ENCODE results near the gene SEMA5B.
A peak's percentile ranks its signal among the peaks of the same experiment; 100 is the strongest.

Gene SEMA5B, protein sequence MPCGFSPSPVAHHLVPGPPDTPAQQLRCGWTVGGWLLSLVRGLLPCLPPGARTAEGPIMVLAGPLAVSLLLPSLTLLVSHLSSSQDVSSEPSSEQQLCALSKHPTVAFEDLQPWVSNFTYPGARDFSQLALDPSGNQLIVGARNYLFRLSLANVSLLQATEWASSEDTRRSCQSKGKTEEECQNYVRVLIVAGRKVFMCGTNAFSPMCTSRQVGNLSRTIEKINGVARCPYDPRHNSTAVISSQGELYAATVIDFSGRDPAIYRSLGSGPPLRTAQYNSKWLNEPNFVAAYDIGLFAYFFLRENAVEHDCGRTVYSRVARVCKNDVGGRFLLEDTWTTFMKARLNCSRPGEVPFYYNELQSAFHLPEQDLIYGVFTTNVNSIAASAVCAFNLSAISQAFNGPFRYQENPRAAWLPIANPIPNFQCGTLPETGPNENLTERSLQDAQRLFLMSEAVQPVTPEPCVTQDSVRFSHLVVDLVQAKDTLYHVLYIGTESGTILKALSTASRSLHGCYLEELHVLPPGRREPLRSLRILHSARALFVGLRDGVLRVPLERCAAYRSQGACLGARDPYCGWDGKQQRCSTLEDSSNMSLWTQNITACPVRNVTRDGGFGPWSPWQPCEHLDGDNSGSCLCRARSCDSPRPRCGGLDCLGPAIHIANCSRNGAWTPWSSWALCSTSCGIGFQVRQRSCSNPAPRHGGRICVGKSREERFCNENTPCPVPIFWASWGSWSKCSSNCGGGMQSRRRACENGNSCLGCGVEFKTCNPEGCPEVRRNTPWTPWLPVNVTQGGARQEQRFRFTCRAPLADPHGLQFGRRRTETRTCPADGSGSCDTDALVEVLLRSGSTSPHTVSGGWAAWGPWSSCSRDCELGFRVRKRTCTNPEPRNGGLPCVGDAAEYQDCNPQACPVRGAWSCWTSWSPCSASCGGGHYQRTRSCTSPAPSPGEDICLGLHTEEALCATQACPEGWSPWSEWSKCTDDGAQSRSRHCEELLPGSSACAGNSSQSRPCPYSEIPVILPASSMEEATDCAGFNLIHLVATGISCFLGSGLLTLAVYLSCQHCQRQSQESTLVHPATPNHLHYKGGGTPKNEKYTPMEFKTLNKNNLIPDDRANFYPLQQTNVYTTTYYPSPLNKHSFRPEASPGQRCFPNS

DNA sequence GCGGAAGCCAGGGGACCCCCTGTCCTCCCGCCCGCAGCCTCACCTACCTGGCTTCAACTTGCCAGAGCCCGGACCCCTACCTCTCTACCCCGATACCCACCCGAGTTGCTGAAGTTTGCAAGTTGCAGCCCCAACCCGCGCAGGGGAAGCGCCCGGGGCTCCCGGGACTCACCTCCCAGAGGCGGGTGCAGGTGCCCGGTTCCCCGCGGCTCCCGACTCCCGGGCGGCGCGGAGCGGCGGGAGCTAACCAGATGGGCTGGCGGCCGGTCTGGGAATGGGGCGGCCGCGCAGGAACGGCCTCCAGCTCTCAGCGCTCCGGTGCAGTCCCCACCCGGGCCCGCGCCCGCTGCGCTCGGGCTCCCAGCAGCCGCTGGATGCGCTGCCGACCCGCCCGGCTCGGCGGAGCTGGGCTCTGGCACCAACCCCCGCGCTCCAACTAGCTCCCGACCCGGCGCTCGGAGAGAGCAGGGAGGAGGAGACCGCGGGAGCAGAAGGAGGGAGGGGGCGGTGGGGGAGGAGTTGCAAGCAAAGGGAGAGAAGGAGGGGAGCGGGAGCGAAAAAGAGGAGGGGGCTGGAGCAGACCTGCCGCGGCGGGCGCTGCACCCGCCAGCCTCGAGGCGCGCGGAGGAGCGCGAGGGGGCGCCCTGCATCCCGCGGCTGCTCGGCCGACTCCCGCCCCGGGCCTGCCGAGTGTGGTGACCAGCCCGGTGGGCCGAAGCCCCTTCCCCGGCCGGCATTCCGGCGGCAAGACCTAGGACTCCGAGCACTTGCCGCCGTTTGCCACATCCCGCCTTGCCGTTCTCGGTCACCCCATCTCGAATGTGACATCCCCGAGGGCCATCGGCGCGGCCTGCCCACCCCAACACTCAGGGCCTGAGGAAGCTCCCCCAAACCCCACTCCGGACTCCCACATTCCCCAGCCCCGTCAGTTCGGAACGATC is at the start of gene SEMA5B:
SEMA5B (minus strand) TSS at position 472 of the 941 bp plus-strand sequence. CDS start 66,500 bp downstream, outside the sequence.
- peak; percentile 27 for DNase-seq

DNA sequence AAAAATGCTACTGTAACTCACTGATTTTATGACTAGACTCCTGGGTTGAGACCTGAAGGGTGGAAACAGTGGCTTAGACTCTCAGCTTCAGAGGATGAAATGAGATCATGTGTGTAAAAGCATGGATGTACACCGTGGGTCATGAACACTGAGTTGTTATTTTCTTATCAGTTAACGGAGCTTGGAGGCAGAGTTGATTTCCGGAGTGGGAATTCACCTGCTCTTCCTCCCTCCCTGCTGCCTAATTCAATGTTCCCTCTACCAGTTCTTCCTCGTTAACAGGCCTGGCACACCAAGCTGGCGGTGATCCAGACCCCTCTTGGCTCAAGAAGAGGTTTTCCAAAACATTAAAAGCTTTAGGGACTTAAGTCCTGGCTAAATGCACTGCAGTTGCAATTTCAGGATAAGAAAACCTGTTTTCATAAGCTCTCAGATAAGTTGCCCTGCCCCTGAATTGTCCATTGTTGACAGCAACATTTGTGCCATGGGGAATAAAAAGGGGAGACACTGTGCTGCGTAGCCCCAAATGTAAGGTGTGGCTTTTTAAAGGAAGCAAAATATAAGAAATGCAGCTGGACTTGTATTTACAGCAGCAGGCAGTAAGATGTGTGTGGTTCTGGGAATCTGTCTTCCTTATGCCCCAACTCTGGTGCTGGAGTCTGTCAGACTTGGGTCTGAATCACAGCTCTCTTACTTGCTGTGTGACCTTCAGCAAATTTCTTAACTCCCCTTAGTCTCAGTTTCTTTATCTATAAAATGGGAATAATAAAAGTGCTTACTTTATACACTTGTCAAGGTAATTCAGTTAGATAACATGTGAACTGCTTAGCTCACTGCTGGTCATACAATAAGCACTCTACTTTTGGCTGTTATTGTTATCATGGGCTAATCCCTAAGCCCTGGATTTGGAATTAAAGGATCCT is 49.2 kb upstream of the SEMA5B start:
- no peak for DNase-seq

DNA sequence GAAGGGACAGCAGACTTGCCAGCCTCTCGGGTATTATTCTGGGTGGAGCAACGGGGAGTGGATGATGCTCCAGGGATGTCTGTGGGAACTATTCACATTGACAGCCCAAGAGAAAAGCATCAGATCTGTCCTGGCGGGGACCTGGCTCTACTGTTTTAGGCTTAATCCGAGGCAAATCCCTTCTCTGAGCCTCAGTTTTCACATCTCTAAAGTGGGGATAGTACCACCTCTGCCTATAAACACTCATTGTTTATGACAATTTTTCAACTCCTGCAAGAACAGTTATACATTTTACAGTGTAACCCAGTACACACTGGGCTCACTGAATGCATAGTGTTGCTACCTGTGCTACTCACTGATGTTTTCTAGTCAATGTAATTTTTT is 48.5 kb upstream of the SEMA5B start:
- no peak for DNase-seq

DNA sequence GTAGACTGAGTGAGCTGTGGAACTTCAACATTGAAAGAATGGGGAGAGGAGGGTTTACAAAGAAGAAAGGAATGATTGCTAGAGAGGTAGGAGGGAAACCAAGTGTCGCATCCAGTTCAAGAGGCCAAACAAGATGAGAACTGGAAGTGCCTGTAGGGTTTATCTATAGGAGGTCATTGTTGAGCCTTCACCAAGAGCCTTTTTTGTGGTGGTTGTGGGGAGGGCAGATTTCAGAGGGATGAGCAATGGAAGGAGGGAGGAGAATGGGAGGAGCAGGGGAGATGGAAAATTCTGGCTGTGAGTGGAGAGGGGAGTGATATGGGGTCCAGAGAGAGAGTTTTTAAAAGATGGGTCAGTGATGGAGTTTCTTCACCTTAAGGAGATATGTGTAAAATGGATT is 47.8 kb upstream of the SEMA5B start:
- no peak for DNase-seq

DNA sequence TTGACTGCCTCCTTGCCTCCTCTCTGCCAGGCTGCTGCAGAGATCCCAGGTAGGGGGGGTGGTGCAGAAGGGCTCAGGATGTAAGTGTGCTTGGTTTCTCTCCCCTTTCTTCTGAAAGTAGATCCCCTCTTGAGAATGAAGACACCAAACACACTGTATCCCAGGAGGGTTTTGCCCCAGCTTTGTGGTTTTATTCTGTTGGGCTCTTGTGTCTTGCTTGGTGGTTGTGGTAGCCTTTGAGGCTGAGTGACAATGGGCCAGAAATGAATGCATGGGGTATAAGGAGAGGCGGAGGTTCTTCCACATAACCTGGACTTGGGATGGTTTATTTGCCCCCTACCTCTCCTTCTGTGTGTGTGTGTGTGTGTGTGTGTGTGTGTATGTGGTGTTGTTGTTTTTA is 45.0 kb upstream of the SEMA5B start:
- DNase-seq: no peak

DNA sequence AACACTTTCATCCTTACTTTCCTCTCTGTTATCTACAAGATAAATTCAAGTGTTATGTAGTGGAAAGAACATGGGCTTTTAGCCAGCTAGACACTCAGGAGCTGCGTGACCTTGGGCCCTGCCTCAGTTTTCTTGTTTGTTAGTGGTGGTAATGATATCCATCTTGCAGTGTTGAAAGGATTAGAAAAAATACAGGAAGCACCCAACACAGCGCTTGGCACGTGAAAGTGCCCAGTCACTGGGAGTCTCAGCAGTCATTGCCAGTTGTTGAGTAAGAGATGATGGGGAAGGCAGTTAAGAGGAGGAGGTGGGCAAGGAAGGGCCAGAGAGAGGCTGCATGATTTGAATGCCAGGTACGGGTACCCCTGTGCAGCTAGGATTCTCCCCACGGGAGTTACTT is 44.6 kb upstream of the SEMA5B start:
- DNase-seq: no peak

DNA sequence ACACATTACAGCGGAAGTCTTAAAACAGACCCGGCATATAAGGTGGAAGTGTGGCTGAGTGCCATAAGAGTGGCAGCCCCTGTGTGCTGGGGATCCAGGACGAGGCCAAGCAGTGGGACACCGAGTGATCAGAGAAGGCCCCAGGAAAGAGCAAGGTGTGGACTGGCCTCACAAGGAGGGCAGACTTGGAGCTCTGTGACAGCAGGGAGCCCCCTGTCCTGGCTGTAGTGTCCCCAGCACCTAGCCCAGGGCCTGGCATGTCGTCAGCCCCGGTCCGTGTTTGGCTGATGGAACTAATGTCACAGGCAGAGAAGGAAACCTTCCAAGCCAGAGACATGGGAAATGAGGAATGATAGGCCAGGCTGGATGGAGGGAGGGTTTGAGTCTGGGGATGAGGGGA is 44.0 kb upstream of the SEMA5B start:
- no peak for DNase-seq

DNA sequence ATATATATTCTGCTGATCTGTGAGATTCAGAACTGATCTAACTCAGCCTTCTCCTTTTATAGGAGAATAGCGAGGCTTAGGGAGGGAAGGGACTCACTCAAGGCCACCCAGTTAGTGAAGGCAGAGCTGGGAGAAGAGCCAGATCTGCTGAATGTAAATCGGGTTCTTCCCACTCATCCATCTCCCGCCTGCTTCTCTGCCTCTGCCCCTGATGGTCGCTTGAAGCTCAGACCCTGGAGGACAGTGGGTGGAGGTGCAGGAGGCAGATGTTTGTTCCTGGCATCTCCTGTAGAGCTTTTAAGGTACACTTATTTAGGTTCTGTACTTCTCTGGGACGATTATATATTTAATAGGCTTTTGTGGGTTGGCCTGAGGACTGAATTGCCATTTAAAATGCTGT is 43.6 kb upstream of the SEMA5B start:
- no peak for DNase-seq

DNA sequence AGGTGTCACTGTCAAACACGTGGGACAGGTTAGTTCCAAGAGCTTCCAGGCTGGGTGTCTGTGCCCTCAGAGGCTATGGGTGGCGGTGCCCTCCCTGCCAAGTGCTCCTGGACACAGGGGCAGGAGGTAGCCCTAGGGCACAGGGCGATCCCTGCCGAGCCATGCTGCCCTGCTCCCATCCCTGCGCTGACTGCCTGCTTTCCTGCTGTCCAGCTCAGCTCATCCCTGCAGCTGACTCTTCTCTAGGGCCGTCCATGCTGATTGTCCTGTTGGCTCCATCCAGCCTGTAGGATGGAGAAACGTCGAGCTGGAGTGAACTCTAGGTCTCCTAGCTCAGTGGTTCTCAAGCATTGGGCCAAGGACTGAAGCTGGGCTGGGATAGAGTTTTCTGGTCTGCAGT is 42.9 kb upstream of the SEMA5B start:
- no peak for DNase-seq

DNA sequence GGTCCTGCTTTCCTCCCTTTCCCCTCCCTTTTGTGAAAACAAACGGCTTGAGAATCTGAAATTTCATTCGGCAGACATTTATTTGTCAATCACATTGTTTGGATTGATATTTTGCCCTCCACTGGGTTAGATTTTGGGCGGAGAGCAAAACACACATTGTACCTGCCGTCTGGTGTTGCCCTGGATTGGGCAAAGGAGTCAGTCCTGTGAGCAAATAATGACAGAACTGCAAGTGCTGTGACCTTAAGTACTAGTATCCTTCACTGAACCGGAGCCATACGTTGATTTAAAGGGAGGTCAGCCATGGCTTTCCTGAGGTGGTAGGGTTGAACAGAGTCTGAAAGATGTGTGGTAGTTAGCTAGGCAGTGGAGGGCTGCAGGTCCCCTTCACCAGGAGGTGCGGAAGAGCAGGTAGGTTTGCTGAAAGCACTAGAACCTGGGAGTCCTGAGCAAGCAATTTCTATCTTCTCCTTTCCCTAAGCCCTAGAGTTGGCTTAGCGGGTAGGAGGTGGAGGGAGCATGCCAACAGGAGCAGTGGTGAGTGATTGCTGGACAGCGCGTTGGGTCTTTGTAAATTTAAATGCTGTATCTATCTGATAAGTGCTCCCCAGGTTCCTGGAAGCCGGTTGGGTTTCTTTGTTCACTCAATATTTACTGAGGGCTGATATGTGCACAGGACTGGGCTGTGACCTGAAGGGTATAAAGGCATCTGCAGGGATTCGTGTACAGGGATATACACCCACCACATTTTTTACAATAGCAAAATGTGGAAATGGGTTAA is 41.2 kb upstream of the SEMA5B start:
- DNase-seq: no peak

DNA sequence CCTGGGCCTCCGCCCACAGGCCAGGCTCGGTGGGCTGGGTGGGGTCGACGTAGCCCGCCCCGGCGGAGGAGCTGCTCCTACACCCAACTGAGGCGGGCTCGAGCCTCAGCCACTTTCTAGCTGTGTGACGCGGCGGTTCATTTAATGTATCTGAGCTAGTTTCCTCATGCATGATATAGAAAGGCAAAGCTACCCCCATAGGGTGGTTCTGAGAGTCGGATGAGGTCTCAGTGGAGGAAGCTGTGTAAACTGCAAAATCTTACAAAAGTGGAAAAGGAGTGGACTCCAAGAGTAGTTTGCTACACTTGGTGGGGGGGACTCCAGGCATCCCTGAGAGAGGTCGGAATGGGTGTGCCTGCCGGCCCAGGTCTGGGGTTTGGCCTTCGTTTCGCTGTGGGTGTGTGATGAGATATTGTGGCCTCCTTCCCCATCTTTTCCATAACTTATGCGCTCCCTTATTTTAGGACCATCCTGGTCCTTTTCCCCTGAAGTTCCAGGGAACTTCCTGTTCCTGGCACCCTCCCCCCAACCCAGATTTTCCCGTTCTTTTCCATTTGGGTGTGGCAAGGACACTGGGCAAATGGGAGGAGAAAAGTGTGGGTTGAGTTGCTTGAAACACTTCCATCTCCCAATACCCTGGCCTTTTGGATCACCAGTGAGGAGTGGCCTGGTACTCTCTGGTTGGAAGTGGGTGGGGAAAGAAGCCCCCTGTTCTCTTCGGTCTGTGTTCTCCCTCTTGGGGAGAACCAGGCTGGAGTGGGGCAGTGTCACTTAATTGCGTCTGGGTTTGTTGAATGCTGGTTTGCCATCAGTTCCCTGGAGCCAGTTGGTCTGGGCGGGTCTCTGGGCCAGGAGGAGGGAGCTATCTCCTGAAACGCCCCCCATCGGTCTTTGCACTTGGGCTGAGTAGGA is 40.4 kb upstream of the SEMA5B start:
- DNase-seq: peak; percentile 21

DNA sequence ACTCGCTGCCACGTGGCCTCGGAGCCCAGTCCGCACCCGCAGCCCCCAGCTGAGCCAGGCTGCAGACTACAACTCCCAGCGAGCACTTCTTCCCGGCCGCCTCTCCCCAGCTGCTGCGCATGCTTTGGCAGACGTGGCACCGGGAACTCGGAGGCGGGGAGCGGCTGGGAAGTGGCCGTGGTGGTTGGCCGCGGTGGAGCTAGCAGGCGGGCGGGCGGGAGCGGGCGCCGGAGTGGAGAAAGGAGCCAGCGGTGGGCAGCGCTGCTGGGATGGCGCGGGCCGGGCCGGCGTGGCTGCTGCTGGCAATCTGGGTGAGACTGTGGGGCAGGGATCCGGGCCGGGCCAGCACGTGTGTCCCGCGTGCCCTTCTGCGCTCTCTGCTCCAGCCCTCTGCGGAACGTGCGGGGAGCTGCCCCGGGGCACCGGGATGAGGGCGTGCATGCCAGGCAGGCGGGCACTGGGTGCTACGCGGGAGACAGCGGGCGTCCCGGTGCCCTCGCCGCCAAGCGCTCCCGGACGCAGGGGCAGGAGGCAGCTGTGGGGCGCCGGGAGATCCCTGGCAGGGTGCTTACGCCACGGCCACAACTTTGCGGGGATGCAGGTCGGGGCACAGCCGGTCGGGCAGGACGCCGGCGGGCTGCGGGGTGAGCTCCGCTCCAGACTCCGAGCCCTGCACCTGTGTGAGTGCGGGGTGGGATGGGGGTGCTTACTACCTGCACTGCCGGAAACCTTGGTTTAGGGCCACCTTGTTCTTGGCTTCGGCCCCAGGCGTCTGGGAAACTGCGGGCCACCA is 39.5 kb upstream of the SEMA5B start, which contains the start of gene PDIA5:
PDIA5 (plus strand) TSS at position 130 of the 793 bp plus-strand sequence; CDS start at position 270, 140 bp downstream.
- peak; percentile 71 for DNase-seq

DNA sequence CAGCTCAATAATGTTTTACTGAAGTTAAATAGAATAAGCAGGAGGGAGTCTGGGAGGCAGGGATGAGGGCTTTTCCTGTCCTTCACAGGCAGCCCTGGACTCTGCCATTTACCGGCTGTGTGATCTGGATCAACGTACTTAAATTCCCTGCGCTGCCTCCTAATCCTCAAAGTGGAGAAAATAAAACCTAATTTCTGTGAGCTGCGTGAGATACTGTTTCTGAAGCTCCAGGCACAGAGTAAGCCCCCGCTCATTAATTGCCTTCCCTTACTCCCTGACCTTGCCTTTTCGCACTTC is 39.0 kb upstream of the SEMA5B start:
- DNase-seq: no peak

DNA sequence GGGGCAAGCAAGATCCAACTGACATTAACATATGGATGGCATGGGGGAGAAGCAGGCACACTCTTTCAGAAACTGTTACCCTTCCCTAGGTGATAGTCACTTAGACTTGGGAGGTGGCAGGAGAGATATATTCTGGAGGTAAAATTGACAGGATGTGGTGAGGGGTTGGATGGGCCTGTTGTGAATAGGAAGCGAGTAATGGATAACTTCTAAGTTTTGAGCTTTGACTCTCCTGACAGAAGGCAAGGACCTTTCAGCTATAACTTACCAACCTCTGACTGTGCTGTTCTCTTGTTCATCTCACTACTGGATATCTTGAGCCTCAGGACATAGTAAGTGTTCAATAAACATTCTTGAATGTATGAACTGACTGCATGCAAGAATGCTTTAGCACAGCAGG is 37.4 kb upstream of the SEMA5B start:
- no peak for DNase-seq

DNA sequence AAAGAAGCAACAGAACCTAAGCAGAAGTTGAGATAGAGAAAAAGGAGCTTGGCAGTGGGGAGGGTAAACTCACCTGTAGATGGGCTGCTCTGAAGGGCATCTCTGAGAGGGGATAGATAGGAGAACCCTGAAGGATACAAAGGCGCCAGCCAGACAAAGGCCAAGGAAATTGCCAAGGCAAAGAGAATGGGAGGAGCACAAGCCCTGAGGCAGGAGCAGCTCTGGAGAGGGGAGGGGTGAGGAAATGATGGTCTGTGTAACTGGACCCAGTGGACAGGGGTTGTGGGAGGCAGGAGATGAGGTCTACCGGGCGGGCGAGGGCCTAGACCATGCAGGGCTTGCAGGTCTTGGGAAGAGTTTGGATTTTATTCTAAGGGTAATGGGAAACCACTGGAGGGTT is 36.9 kb upstream of the SEMA5B start:
- no peak for DNase-seq

DNA sequence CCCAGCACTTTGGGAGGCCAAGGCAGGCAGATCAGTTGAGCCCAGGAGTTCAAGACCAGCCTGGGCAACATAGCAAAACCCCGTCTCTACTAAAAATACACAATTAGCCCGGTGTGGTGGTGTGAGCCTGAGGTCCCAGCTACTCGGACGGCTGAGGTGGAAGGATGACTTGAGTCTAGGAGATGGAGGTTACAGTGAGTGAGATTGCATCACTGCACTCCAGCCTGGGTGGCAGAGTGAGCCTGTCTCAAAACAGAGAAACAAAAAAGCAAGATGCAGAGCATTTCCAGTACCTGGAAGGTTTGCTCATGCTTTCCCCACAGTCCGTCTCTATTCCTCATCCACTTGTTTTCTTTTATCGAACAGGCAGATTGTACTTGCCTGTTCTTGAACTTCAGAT is 35.5 kb upstream of the SEMA5B start:
- no peak for DNase-seq

DNA sequence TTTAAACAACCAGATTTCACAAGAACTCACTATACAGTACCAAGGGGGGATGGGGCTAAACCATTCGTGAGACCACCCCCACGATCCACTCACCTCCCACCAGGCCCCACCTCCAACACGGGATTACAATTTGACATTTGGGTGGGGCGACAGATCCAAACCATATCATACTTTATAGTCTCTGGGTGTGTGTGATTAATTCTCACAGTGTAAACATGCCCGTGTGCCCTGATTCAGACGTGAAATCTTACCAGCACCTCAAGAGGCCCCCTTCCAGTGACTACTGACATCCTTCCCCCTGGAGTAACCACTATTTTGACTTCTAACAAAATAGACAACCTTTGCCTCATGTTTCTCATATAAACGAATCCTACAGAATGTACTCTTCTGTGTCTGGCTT is 34.3 kb upstream of the SEMA5B start:
- no peak for DNase-seq

DNA sequence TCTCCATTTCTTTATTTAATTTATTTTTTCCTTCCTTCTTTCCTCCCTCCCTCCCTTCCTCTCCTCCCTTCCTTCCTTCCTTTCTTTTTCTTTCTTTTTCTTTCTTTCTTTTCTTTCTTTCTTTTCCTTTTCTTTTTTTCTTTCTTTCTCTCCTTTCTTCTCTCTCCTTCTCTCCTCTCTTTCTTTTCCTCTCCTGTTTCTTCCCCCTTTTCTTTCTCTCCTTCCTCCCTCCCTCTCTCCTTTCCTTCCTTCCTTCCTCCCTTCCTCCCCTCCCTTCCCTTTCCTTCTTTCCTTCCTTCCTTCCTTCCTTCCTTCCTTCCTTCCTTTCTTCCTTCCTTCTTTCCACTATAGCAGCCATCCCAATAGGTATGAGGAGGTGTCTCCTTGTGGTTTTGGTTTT is 32.5 kb upstream of the SEMA5B start:
- DNase-seq: no peak

DNA sequence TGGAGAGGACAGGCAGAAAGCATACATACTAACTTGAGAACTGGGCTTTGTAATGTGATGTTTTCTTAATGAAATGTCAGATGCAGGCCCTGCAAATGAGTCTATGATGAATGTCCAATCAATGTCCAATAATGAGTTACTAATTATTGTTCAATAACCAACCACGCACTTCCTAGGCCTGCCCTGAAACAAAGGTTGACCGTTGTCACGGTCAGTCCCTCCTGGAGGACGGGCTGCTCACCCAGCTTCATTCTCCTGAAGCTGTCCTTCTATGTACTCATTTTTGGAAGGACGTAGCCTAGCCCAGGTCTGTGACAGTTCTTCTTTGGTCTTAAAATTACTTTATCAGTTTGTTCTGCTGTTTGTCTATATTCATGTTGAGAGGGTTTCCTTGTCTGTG is 30.9 kb upstream of the SEMA5B start:
- DNase-seq: no peak
